AG20443 (cell line): ENCODE measurements around the gene TGFB1I1.
A peak's percentile ranks its signal among the peaks of the same experiment; 100 is the strongest.
"Not testable (repeated sequence)": the region's sequence is repeated elsewhere in the genome, so short reads cannot be mapped to it uniquely, and the experiment has no call there.

Experiments
- DNase-seq: peaks from one replicate; pipeline ENCODE4 v3.0.0; 2012; ENCODE audit warnings: low spot score, mixed read lengths

The TGFB1I1 gene

DNA sequence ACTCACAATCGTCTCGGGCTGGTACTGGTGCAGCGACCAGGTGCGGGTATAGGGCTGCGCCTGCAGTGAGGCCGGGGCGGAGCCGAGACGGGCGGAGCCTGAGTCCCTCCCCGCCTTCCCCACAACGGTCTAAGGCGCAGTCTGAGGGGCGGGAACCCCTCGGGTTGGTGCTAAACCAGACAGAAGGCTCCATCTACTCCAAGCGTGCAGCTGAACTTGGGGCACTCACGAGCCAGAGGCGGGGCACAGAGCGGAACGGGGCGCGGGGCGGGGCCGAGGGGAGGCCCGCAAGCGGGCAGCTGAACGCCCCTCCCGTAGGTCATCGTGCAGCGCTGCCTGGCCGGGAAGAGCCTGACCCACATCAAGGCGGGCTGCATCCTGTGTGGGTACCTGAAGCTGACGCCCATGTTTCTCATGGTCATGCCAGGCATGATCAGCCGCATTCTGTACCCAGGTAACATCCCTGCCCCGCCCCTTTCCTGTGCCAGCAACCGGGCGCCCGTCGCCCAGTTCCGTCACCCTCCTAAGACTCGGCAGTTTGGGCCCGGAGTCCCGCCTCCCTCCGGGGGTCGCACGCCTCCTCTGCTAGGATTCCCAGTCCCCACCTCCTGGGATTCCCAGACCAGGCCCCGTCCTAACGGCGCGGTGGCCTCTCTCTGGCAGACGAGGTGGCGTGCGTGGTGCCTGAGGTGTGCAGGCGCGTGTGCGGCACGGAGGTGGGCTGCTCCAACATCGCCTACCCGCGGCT lies 15.9 kb downstream of the TGFB1I1 start:
- DNase-seq: peak; percentile 73

DNA sequence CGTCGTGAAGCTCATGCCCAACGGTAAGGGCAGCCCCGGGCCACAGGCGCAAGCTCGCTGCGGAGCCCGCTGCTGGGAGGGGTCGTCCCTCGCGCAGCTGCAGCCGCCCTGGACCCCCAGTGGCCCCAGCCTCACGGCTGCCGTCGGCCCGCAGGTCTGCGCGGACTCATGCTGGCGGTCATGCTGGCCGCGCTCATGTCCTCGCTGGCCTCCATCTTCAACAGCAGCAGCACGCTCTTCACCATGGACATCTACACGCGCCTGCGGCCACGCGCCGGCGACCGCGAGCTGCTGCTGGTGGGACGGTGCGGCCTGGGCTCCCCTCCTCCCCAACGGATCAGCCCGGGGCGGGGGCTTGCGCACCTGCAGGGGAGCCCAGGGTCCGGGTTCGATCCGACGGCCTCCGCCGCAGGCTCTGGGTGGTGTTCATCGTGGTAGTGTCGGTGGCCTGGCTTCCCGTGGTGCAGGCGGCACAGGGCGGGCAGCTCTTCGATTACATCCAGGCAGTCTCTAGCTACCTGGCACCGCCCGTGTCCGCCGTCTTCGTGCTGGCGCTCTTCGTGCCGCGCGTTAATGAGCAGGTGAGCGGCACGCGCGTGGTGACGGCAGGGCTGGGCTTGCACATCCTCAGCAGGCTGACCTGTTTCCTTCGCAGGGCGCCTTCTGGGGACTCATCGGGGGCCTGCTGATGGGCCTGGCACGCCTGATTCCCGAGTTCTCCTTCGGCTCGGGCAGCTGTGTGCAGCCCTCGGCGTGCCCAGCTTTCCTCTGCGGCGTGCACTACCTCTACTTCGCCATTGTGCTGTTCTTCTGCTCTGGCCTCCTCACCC lies 16.7 kb downstream of the TGFB1I1 start:
- DNase-seq: no peak

DNA sequence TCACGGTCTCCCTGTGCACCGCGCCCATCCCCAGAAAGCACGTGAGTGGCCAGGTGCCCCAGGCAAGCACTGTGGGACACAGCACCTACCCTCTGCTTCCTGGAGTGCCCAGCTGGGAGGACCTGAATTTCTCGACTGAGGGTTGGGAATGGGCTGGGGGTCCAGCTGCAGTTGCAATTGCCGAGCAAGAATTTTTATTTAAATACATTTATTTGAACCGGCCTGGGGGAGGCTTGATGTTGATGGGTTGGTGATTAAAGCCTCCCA lies 17.3 kb downstream of the TGFB1I1 start:
- no peak for DNase-seq

DNA sequence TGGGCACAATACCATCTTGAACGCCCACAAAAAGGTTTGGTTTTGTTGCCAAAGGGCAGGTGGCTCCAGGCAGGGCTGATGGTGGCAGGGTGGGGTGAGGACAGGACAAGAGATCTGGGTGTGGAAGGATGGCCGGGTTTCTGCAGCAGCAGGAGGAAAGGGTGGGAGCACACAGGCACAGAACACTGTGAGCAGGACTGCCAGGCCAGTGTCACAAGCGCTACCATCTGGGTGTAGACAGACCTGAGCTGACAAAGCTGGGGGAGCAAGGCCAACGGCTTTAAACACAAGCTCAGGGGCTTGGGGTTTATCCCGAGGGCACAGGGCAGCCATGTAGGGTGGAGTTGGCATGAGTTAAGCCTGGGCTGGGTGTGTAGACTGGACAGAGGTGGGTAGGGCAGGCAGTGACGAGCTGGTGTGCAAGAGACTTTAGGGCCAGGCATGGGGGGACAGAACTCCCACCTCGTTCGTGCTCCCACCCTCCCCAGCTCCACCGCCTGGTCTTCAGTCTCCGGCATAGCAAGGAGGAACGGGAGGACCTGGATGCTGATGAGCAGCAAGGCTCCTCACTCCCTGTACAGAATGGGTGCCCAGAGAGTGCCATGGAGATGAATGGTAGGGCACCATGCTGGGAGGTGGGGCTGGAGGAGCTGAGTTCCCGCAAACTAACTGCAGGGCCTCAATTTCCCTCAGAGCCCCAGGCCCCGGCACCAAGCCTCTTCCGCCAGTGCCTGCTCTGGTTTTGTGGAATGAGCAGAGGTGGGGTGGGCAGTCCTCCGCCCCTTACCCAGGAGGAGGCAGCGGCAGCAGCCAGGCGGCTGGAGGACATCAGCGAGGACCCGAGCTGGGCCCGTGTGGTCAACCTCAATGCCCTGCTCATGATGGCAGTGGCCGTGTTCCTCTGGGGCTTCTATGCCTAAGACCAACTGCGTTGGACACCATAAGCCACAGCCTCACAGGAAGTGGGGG lies 17.9 kb downstream of the TGFB1I1 start:
- no peak for DNase-seq

DNA sequence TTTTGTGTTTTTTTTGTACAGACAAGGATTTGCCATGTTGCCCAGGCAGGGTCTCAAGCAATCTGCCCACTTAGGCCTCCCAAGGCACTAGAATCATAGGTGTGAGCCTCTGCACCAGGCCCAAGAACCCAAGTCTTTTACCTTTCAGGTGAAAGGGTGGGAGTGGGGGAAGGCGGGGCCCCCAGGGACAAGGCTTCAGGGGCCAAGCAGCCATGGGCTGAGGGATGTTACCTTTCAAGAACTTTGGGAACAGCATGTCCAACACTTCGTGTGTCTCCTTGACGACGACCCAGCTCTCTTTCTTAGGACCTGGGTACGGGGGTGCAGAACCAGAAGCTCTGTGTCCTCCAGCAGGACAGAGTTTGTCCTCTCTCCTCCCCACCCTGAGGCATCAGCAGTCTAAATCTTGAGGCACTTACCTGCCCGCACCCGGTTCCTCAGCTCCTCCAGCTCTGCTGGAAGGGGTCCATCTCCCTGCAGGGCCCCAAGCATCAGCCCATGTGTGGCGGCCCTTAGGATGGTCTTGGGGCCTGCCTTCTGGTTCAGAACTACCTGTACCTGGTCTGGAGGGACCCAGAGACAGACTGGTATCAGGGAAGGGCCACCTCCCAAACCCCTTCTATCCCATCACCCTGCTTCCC lies 19.9 kb downstream of the TGFB1I1 start:
- no peak for DNase-seq

DNA sequence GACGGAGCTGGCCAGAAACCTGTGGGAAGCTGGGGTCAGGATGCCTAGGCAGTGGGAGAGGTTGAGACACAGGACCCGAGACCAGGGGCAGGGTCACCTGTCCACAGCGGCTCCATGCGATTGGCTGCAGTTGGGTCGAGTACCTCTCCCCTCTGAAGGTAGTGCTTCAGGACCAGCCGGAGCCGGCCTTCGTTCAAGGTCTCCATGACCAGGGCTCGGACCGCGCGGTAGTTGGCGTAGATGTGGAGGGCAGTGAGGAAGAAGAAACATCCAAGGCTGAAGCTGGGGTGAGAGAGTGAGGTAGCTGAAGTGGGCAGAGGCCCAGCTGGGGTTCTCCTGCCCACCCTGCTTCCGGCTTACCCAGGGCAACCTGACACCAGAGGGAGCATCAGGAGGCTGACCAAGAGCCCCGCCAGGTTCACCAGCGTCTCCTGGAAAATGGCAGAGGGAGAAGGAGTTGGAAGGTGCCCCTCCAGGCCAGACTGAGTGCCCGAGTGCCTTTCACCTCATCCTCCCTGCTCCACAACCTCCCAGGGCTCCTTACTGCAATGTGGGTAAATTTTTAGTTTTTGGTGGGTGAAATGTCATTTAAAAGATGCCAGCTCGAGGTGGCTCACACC lies 21.7 kb downstream of the TGFB1I1 start:
- DNase-seq: no peak

DNA sequence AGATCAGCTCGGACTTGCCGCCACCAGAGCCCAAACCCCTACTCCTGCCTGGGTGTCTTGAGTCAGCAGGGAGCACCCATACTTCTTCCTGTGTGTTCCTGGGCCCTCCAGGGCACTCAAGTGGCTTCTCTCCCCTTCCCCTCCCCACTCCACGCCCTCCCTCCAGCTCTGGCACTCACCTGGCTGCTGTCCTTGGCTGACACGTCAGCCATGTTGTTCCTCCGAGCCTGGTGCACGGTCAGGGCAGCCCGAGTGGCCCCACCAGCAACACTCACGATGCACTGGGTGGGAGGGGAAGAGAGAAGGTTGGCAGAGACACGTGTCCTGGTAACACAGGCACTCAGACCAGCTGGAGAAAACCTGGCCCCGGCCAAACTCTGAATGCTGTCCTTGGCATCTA lies 24.7 kb downstream of the TGFB1I1 start:
- no peak for DNase-seq

DNA sequence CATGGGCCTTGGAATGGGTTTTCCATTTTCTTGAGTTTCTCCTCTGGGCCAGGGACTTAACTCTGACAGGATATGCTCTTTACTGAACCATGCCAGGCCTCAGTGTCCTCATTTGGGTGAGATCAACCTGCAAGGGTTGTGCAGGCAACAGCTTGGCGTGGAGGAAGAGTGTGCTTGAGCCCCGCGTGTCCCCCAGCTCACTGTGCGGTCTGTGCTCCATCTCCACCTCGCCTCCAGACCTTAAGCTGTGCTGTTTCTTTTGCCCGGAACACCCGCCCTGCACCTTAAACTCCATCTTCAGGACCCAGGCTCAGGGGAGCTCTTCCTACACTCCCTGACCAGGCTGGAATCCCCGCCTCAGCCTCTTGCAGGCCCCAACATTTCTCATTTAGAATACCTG lies 26.5 kb downstream of the TGFB1I1 start:
- DNase-seq: no peak

DNA sequence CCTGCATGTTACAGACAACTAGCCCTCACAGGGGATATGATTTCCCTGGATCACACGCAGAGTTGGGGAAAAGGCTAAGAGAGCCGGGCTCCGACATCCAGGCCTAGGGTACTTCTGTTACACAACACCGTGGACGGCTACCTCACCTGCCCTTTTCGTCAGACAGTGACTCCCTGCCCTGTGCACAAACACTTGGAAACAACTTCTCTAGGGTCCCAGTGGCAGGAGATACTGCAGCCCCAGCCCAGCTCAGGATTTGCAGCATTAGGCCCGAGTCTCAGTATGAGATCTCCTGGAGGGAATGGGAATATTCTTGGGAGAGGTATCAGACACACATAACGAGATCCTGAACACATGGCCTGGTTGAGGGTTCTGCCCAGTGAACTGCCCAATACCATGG lies 28.0 kb downstream of the TGFB1I1 start:
- DNase-seq: no peak

DNA sequence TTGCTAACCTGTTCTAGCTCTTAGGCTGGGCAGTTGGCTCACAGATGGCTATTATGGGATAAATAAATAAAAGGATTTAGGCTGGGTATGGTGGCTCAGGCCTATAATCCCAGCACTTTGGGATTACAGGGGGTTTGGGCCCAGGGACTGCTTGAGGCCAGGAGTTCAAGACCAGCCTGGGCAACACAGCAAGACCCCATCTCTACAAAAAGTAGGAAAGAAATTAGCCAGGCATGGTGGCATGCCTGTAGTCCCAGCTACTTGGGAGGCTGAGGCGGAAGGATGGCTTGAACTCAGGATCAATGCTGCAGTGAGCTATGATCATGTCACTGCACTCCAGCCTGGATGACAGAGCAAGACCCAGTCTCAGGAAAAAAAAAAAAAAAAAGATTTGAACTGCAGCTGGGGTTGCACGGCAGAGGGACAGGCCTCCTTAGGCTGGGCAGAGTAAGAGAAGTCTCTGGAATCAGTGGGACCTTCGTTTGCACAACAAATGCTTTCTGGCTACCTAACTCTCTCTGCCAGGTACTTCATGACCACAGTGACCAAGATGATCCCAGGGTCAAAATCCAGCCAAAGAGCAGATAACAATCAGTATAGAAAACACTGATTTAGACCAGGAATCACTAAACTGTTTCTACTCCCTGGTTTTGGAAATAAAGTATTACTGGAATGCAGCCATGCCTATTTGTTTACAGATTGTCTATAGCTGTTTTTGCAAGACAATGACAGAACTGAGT lies 29.4 kb downstream of the TGFB1I1 start:
- DNase-seq: no peak

DNA sequence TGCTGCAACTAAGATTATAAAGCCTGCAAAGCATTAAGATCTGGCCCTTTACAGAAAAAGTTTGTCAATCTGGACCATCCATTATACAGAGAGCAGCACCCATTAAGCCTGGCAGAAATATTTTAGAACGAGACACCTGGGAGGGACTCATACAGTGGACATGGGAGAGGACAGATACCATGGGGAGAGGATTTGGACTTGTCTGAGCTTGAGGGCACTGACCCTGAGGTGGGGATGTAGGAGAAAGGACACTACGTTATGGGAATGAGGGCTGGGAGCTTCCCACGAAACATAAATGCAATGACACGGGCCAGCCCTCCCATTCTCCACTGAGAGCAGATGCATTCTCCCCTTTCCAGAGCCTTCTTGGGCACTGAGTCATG lies 30.0 kb downstream of the TGFB1I1 start:
- DNase-seq: no peak

DNA sequence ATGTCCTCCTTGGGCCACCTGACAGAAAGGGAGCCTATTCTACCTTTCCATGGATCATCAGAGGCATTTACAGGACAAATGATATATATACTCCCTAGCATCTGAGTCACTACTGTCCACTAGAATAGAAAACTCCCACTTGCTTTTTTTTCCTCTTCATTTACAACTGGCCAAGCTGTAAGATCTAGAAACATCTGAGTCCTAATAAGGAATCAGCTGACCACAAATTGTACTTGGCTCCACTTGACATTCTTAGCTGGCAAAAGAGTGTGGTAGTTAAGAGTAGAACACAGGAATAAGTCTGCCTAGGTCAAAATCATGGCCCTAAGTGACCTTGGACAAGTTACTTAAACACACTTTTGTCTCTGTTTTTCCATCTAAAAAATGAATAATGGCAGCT lies 31.0 kb downstream of the TGFB1I1 start:
- no peak for DNase-seq

DNA sequence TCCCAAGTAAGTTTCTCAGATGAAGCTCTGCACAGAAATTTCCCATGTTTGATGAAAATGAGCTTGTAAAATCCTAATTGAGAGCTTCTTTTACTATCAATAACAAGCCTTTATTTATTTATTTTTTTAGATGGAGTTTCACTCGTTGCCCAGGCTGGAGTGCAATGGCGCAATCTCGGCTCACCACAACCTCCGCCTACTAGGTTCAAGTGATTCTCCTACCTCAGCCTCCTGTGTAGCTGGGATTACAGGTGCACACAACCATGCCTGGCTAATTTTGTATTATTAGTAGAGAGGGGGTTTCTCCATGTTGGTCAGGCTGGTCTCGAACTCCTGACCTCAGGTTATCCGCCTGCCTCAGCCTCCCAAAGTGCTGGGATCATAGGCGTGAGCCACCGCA lies 31.6 kb downstream of the TGFB1I1 start:
- DNase-seq: not testable (repeated sequence)

DNA sequence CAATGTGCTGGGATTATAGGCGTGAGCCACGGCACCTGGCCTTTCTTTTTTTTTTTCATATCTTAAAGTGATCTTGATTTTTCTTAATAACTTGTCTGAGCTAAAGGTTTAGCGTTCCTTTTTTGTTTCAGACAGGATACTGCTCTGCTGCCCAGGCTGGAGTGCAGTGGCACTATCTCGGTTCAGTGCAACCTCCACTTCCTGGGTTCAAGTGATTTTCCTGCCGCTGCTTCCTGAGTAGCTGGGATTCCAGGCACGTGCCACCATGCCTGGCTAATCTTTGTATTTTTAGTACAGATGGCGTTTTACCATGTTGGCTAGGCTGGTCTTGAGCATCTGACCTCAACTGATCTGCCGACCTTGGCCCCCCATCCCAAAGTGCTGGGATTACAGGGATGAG lies 32.2 kb downstream of the TGFB1I1 start:
- no peak for DNase-seq

DNA sequence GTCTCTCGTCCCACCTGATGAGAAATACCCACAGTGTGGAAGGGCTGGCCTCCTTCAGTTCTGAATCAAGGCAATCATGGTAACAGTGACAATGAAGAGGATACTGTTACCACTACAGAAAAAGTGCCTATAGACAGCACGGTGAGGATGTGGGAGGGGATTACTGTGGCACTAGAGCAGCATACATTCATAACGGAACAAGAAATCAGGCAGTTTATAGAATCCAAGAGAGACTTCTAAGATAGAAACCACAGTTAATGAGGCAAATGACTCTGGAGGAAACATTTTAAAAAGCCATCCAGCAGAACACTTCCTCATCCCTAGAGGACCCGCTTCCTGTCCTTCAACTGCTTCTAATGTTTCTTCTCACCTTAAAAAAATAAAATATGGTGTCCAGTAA lies 33.5 kb downstream of the TGFB1I1 start:
- DNase-seq: no peak

DNA sequence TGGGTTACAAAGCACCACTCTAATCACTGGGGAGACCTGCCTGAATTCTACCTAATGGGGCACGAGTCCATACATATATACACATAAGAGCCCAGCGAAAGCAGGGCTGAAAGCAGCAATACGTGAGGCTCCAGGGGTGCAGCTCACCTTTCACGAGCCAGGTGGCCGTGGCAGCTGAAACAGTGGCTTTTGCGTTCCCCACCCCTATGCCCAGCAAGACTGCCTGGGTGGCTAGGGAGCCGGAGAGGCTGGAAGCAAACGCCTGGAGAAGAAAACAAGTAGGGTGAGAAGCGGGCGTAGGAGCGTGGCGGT lies 35.6 kb downstream of the TGFB1I1 start:
- no peak for DNase-seq

DNA sequence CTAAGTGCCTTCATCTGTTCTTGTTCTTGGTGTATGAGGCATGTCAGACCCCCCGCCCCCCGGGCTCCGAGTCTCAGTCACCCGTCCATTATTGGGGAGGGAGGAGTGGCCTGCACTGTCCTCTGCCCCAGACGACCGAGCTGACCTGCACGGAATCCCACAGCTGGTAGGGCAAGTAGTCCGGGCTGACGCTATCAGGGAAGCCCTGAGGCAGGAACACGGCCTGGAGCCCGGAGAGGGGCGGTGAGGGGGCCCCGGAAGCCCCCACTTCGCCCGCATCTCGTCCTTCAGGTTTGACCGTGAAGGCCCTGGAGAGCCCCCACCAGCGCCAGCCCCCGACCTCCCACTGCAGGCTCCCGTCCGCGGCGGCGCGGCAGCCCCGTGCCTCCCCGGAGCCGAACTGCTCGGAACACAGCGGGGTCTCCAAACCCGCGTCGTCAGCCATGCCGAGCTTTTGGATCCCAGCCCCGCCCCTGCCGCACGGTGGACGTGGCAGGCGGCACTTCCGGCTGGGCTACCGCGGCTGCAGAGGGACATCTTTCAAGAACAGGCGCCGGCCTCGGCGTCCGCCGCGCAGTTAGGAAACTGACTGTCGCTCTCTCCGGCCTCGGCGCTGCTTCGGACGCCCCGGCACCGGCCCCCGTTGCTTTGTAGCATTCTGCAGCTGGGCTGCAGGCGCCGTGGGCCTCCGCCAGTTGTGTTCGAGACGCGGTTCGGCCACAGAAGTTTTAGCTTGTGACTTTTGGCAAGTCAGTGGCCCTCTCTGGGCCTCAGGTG lies 36.2 kb downstream of the TGFB1I1 start, which contains the start of gene RUSF1:
Gene RUSF1, minus strand, starts transcription at position 463 of the 777 bp plus-strand sequence. Its CDS starts 18 bp downstream, at position 445.
- DNase-seq: peak; percentile 93

DNA sequence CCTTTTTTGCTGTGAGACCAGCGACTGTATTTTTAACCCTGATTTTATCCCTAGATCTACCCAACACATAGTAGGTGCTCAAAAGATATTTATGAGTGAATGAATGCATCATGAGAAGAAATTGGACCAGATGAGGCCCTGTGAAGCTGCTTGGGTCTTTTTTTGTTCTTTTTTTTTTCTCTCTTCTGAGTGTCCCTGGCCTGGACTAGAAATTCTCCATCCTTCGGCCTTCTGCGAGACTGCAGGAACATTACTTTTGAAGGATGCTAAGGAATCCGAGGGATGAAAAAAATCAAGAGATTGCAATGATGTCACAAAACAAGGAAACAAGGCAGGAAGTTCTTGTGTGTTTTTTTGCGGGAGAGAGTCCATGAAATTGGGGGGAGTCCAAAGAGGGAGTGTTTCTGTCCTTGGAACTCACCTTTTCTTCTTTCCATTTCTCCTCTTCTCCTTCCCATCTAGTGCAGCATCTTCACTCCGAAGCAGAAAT lies 36.8 kb downstream of the TGFB1I1 start:
- peak; percentile 49 for DNase-seq

DNA sequence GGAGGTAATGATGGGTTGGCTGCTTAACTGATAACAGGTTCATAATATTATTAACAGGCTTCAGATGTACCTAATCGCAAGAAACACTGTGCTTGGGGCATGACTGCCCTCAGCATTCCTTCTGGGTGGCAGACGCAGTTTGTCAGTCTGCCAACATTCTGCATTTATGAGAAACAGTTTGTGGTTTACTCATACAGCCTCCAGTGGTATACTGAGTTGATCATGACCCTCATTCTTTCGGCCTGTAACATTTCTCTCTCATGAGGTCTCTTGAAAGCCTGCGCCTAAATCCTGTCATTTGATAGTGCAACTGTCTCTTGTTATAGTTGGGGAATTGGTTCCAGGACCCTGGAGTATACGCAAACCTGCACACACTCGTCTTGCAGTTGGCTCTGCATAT lies 41.2 kb downstream of the TGFB1I1 start:
- DNase-seq: no peak

DNA sequence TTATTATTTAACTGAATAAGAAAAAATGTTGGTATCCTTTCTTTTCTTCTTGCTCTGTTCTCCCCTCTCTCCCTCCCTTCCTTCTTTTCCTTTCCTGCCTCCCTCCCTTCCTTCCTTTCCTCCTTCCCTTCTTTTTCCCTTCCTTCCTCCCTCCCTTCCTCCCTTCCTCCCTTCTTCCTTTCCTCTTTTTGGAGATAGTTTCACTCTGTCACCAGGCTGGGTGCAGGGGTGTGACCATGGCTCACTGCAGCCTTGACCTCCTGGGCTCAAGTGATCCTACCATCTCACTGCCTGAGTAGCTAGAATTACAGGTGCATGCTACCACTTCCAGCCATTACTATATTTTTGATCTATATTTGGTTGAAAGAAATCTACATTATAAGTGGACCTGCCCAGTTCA lies 41.9 kb downstream of the TGFB1I1 start:
- DNase-seq: no peak
